RWPE2 (cell line): ENCODE data around the gene OR13C2.
"Not testable (repeated sequence)": the region's sequence is repeated elsewhere in the genome, so short reads cannot be mapped to it uniquely, and the experiment has no call there.

Experiments used
- ATAC-seq: fragments of 200-7000 bp; cut with Tn5 transposase; 3 replicates; pipeline ENCODE4 v1.9.1; 2021; ENCODE audit warnings: low read depth
- DNase-seq: peaks from one replicate; pipeline ENCODE4 v3.0.0-alpha.2; 2020; ENCODE audit warnings: low spot score
- H3K27ac ChIP-seq: fragments of 450-650 bp; 2 replicates; pipeline ENCODE4 v1.5.1; 2017; ENCODE audit warnings: mild to moderate bottlenecking; ENCODE audit not compliant: poor library complexity, severe bottlenecking
- H3K27me3 ChIP-seq: fragments of 250-450 bp; sonication (Bioruptor Pico); 2 replicates; pipeline ENCODE4 v1.5.1; 2021; ENCODE audit warnings: mild to moderate bottlenecking, moderate library complexity; ENCODE audit not compliant: insufficient read depth, poor library complexity, severe bottlenecking
- H3K36me3 ChIP-seq: fragments of 250-450 bp; sonication (Bioruptor Pico); 2 replicates; pipeline ENCODE4 v1.5.1; 2020; ENCODE audit warnings: low read depth, mild to moderate bottlenecking, moderate library complexity
- H3K4me1 ChIP-seq: fragments of 250-450 bp; sonication (Bioruptor Pico); 2 replicates; pipeline ENCODE4 v1.5.1; 2021; ENCODE audit warnings: mild to moderate bottlenecking, moderate library complexity; ENCODE audit not compliant: insufficient read depth, poor library complexity, severe bottlenecking
- H3K4me3 ChIP-seq: fragments of 250-450 bp; sonication (Bioruptor Pico); 2 replicates; pipeline ENCODE4 v1.5.1; 2021; ENCODE audit warnings: mild to moderate bottlenecking, moderate library complexity; ENCODE audit not compliant: severe bottlenecking
- H3K9me3 ChIP-seq: fragments of 250-450 bp; sonication (Bioruptor Pico); 2 replicates; pipeline ENCODE4 v1.5.1; 2021; ENCODE audit warnings: mild to moderate bottlenecking, moderate library complexity; ENCODE audit not compliant: severe bottlenecking
- TF ChIP-seq, protein P1 (sequence below): fragments of 450-650 bp; IDR thresholded peaks from one replicate; pipeline ENCODE4 v1.5.1; 2017; ENCODE audit warnings: mild to moderate bottlenecking, moderate library complexity; ENCODE audit not compliant: poor library complexity, severe bottlenecking

OR13C2 gene

DNA sequence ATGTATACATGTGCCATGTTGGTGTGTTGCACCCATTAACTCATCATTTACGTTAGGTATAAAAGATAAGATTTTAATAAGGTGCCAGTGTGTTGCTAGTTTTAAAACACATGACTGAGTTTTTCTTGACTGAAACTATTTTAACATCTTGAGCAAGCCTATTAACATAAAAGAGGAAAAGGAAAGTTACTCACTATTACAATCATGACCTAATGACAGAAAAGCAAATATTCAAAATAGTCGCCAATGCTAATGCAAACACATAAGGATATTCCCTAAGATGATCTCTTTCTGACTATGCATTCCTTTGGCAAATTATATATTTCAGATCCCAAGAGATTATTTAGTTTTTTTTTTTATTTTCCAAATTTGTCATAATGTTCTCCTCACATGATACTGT, 5.8 kb upstream of the OR13C2 start:
- H3K4me1 ChIP-seq, result no peaks in the 10 kb centered on the region
- no peaks in the 10 kb centered on the region for H3K9me3 ChIP-seq
- TF ChIP-seq, protein P1, sequence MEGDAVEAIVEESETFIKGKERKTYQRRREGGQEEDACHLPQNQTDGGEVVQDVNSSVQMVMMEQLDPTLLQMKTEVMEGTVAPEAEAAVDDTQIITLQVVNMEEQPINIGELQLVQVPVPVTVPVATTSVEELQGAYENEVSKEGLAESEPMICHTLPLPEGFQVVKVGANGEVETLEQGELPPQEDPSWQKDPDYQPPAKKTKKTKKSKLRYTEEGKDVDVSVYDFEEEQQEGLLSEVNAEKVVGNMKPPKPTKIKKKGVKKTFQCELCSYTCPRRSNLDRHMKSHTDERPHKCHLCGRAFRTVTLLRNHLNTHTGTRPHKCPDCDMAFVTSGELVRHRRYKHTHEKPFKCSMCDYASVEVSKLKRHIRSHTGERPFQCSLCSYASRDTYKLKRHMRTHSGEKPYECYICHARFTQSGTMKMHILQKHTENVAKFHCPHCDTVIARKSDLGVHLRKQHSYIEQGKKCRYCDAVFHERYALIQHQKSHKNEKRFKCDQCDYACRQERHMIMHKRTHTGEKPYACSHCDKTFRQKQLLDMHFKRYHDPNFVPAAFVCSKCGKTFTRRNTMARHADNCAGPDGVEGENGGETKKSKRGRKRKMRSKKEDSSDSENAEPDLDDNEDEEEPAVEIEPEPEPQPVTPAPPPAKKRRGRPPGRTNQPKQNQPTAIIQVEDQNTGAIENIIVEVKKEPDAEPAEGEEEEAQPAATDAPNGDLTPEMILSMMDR, result no peak
- DNase-seq (no peak), ATAC-seq (no peak)
- H3K27ac ChIP-seq, result no peak overlapping the region
- no peak overlapping the region for H3K4me3 ChIP-seq
- no peaks in the 10 kb centered on the region for H3K36me3 ChIP-seq
- H3K27me3 ChIP-seq, result peaks cover 2% of the 10 kb centered on the region

DNA sequence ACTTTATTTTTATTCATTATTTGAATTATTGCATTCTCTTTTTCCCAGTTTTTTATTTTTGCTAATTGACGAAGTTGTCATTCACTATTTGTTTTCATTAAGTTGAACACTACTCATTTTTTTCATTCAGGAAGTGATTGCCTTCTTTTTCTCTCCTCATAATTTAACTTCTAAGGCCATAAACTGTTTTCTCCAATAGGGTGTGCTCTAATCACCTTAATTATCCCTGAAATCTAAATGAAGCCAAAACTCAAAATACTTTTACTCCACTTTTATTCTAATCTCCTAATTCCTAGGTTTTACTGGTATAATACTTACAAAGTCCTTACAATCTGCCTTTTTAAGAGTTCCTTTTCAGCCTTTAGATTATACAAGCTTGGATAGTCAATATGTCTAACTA, 2.9 kb upstream of the OR13C2 start:
- Histone ChIP-seq H3K36me3 (no peaks in the 10 kb centered on the region), H3K27ac (no peak overlapping the region), H3K9me3 (no peaks in the 10 kb centered on the region), H3K4me1 (no peaks in the 10 kb centered on the region), H3K4me3 (no peak overlapping the region), H3K27me3 (peaks cover 2% of the 10 kb centered on the region)
- DNase-seq, result no peak
- TF ChIP-seq, protein P1, result peak; percentile 37
- ATAC-seq, result no peak

DNA sequence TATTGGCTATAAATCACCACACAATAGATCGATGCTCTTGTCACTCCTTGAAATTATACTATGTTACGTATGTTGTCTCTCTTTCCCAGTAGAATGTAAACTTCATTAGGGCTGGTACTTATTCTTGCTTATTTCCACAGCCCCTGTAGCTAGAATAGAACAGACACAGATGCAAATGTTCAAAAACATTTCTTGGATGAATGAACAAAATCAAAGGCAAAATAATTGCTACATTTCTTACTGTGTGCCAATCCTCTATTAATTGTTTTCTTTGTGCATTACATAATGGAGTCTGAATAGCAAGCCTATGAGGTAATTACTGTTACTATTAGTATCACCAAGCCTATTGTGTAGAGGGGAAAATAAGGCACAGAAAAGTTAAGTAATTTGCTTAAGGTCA, 725 bp upstream of the OR13C2 start:
- H3K27me3 ChIP-seq, result peaks cover 5% of the 10 kb centered on the region
- H3K36me3 ChIP-seq, result no peaks in the 10 kb centered on the region
- H3K9me3 ChIP-seq, result no peaks in the 10 kb centered on the region
- ATAC-seq, result no peak
- H3K4me3 ChIP-seq, result no peak overlapping the region
- DNase-seq, result no peak
- no peaks in the 10 kb centered on the region for H3K4me1 ChIP-seq
- TF ChIP-seq, protein P1, result no peak
- no peak overlapping the region for H3K27ac ChIP-seq

DNA sequence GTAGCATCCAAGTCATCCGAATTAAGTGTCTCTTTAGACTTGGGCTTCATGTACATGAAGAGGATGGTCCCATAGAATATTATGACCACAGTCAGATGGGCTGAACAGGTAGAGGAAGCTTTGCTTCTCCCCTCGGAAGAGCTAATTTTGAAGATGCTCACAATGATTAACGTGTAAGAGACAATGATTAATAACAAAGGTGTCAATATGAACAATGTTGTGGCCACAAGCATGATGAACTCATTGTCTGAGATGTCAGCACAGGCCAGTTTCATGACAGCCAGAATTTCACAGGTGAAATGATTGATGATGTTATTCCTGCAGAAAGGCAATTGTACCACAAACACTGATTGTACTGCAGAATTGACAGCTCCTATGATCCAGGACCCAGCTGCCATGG, 626 bp downstream of the OR13C2 start:
- no peak overlapping the region for H3K27ac ChIP-seq
- no peaks in the 10 kb centered on the region for H3K4me1 ChIP-seq
- H3K9me3 ChIP-seq, result no peaks in the 10 kb centered on the region
- DNase-seq (no peak), ATAC-seq (no peak)
- H3K36me3 ChIP-seq, result no peaks in the 10 kb centered on the region
- TF ChIP-seq, protein P1, result no peak
- H3K4me3 ChIP-seq, result no peak overlapping the region
- H3K27me3 ChIP-seq, result peaks cover 5% of the 10 kb centered on the region

DNA sequence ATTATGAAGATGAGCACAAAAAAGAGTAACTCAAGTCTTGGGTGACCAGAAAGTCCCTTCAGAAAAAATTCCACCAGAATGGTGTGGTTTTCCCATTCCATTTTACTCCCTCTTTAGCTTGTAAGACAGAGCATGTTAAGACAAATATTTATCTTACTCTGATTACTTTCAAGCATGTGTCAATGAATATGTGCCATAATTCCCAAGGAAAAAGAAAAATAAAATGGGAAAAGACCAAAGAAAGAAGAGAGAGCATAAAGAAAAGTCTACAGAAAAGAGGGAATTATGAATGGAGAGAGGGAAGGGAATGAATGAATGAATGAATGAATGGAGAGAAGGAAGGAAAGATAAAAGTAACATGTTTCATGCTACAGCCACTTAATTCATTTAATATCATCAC, 6.1 kb downstream of the OR13C2 start, which contains the start of gene OR13C5:
Gene OR13C5, minus strand, starts transcription at position 101 of the 400 bp plus-strand sequence. Its CDS starts 0 bp downstream, at position 101.
- DNase-seq, H3K36me3 ChIP-seq, H3K27me3 ChIP-seq, ATAC-seq, H3K9me3 ChIP-seq, H3K4me3 ChIP-seq, H3K4me1 ChIP-seq, H3K27ac ChIP-seq: not testable (repeated sequence)

DNA sequence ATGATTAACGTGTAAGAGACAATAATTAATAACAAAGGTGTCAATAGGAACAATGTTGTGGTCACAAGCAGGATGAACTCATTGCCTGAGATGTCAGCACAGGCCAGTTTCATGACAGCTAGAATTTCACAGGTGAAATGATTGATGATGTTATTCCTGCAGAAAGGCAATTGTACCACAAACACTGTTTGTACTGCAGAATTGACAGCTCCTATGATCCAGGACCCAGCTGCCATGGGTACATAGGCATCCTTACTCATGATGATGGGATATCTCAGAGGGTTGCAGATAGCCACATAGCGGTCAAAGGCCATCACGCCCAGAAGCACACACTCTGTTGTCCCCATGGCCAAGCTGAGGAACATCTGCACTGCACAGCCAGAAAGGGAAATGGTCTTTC, 6.7 kb downstream of the OR13C2 start:
- H3K36me3 ChIP-seq, H3K27ac ChIP-seq, DNase-seq, H3K27me3 ChIP-seq, H3K4me3 ChIP-seq, H3K4me1 ChIP-seq, H3K9me3 ChIP-seq, ATAC-seq: not testable (repeated sequence)
